ENCODE data around the gene FMO3. TPM values are rescaled to one million over a fixed set of nuclear protein-coding genes. Genes with fewer than 3 reads are reported as not detected.

The FMO3 gene
- total and polyA plus RNA-seq, 12 donors, result 0.51 to 2.1 (median 1.1) TPM

DNA sequence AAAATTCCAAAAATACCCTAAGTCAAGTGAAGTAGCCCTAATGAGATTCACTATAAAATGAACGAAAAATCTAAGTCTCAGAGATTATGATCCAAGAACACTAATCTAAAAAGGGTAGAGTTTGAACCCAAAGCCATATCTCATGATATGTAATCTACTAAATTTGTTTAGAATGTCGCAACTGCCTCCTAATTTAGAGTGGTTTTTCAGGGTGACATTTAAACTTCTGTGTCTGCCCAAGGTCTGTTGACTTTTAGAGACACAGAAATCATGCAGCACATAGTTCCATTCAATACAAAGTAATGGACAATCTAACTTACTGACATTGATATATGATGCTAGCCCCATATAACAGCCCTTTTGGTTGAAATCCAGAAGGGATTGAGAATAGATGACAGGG is 28.9 kb downstream of the FMO3 start:
- peaks cover 5 to 26% (median 15%) of the 10 kb centered on the region in 9 donors for H3K4me1 ChIP-seq
- DNase-seq (no peak), ATAC-seq (no peak)
- intact Hi-C loops (cut with DNase I), result loop anchor here in 1 of 10 donors (5.0 kb wide), 1 partner anchor 63 kb away; no protein-coding TSS in a partner anchor
- no peak overlapping the region for H3K27ac ChIP-seq
- H3K27me3 ChIP-seq, result no peaks in the 10 kb centered on the region
- TF ChIP-seq, protein P1, sequence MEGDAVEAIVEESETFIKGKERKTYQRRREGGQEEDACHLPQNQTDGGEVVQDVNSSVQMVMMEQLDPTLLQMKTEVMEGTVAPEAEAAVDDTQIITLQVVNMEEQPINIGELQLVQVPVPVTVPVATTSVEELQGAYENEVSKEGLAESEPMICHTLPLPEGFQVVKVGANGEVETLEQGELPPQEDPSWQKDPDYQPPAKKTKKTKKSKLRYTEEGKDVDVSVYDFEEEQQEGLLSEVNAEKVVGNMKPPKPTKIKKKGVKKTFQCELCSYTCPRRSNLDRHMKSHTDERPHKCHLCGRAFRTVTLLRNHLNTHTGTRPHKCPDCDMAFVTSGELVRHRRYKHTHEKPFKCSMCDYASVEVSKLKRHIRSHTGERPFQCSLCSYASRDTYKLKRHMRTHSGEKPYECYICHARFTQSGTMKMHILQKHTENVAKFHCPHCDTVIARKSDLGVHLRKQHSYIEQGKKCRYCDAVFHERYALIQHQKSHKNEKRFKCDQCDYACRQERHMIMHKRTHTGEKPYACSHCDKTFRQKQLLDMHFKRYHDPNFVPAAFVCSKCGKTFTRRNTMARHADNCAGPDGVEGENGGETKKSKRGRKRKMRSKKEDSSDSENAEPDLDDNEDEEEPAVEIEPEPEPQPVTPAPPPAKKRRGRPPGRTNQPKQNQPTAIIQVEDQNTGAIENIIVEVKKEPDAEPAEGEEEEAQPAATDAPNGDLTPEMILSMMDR (IDR thresholded peaks at IDR 0.05), result no peak
- H3K4me3 ChIP-seq, result no peak overlapping the region
- 80 to 93% methylated on average over 2 of the region's 2 CpGs for whole genome bisulfite sequencing, 2 donors
- H3K36me3 ChIP-seq, result no peaks in the 10 kb centered on the region
- no peaks in the 10 kb centered on the region for H3K9me3 ChIP-seq

DNA sequence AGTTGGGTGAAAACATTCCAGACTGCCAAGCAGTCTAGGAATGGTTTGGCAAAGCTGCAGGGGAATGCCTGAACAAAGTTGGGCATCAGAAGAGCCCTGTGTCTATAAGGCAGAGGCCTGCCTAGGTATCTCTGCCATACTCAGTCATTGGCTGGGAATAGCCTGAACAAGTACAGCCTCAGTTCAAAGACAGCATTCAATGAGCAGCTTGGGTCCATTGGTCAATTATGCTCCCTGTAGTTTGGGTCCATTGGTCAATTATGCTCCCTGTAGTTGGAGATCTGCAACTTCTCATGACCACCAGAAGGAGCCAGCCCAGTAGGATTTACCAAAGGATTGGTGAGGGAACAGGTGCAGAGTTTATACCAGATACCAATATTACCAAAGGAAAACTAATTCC is 31.6 kb downstream of the FMO3 start:
- intact Hi-C loops (cut with DNase I), result loop anchor here in 1 of 10 donors (5.0 kb wide), 1 partner anchor 60 kb away; no protein-coding TSS in a partner anchor

DNA sequence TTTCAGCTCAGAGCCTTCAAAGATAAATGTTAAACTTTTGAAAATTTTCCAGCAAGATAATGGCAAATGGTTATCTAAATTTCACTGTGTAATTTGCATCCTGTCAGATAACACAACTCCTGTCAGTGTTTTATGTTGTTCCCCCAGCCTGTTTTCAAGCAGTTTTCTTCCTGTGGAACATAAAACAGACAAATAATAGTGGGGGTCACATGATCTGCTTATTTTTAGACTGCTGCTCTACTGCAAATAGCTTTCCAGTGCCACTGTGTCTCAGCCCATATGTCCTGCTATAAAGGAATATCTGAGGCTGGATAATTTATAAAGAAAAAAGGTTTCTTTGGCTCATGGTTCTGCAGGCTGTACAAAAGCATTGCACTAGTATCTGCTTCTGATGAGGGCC is 32.2 kb downstream of the FMO3 start:
- DNase-seq (no peak), ATAC-seq (peak in 6 of 8 donors; percentile 23 to 76 (median 64))
- TF ChIP-seq, protein P1 (IDR thresholded peaks at IDR 0.05), result no peak
- Histone ChIP-seq H3K9me3 (no peaks in the 10 kb centered on the region), H3K27ac (peak overlapping the region in 8 of 10 donors; percentile 3 to 75 (median 54)), H3K4me1 (peaks cover 6 to 42% (median 30%) of the 10 kb centered on the region in 9 donors), H3K4me3 (no peak overlapping the region), H3K27me3 (no peaks in the 10 kb centered on the region), H3K36me3 (no peaks in the 10 kb centered on the region)
- intact Hi-C loops (cut with DNase I), result loop anchor here in 1 of 10 donors (5.0 kb wide), 1 partner anchor 59 kb away; no protein-coding TSS in a partner anchor

More for the DNA sequence above, 31.6 kb downstream of the FMO3 start:
- ATAC-seq, result no peak
- DNase-seq, result no peak
- Histone ChIP-seq H3K27me3 (no peaks in the 10 kb centered on the region), H3K27ac (peak overlapping the region in 6 of 10 donors; percentile 3 to 75 (median 66)), H3K9me3 (no peaks in the 10 kb centered on the region), H3K36me3 (no peaks in the 10 kb centered on the region), H3K4me3 (no peak overlapping the region), H3K4me1 (peaks cover 6 to 36% (median 24%) of the 10 kb centered on the region in 9 donors)
- TF ChIP-seq, protein P1 (IDR thresholded peaks at IDR 0.05), result no peak

DNA sequence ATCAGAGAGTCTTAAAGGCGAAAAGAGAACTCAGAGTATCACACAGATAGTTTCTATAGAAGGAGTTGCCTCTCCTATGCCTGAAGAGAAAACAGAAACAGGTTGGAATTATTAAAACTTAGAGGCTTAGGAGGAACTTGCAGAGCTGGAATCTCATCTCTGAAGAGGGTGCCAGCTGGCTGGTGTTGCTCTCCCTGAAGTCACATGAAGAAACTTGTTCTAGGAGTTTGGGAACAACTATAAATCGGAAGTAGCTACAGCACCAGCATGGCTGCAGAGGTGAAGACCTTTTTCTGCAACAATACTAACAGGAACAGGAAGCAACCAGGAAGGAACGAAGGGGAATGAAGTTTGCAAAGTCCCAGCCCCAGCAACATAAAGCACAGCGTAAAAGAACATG is 35.8 kb downstream of the FMO3 start:
- ATAC-seq, result peak in 3 of 8 donors; percentile 49 to 60 (median 56)
- peak; percentile 19 to 20 for DNase-seq
- Histone ChIP-seq H3K4me1 (peaks cover 6 to 46% (median 31%) of the 10 kb centered on the region in 9 donors), H3K9me3 (peaks cover 0 to 14% (median 0%) of the 10 kb centered on the region in 11 donors), H3K27ac (peak overlapping the region in 7 of 10 donors; percentile 2 to 54 (median 16)), H3K27me3 (no peaks in the 10 kb centered on the region), H3K36me3 (no peaks in the 10 kb centered on the region), H3K4me3 (no peak overlapping the region)
- WGBS, 2 donors, result 57 to 67% methylated on average over 4 of the region's 4 CpGs
- intact Hi-C loops (cut with DNase I), result no loop called here
- TF ChIP-seq, protein P1 (IDR thresholded peaks at IDR 0.05), result no peak
